ENCODE results near the gene PSME4. TPM values are rescaled to one million over a fixed set of nuclear protein-coding genes. Genes with fewer than 3 reads are reported as not detected.

PSME4 gene
- total RNA-seq, 1 donor from 2014 or later, result 42.2 TPM

DNA sequence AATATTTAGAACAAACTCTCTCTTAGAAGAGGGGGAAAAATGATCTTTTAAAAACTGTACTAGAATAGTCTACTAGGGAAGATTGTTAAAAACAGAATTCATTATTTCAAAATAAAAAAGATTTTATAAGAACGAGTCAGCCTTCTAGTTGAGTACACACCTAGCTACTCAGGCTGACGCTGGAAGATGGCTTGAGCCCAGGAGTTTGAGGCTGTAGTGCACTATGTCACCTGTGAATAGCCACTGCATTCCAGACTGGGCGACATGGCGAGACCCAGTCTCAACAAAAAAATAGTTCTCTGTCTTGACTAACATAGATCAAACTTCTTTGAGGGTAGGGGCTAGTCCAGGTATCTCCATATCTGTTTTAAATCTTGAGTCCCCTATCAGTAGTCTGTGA is 150.1 kb downstream of the PSME4 start:
- no peak for ATAC-seq
- intact Hi-C loops (cut with DNase I), result no loop called here

DNA sequence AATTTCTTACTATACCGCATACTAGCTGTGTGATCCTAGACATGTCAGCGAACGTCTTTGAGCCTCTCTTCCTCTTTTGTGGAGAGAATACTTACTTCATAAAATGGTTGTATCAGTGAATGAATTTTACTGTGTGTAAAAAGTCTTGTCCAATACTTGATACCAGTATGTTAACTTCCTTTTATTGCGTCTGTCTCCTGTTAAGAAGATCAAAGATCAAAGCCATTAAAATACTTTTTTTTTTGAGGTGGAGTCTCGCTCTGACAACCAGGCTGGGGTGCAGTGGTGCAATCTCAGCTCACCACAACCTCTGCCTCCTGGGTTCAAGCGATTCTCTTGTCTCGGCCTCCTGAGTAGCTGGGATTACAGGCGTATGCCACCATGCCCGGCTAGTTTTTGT is 150.7 kb downstream of the PSME4 start:
- intact Hi-C loops (cut with DNase I), result no loop called here
- DNase-seq (ENCODE audit: low spot score) (no peak), ATAC-seq (no peak)

More for the DNA sequence above, 150.1 kb downstream of the PSME4 start:
- DNase-seq (ENCODE audit: low spot score), result no peak

DNA sequence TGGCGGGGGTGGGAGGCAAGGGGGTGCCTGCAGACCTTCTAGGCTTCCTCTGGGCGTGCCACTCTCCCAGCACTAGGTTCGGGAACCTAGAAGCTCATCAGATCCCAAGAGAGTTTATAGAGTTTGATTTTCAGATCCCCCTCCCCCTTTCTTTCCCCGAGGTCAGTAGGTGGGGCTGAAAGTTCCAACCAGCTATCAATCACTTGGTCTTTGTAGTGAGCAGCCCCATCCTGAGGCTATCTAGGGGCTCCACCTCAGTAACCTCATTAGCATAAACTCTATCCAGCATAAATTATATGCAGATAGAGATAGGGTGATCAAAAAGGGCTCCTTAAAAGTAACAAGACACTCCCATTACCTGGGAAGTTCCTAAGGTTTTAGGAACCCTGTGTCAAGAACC is 151.2 kb downstream of the PSME4 start:
- intact Hi-C loops (cut with DNase I), result no loop called here
- no peak for ATAC-seq
- DNase-seq (ENCODE audit: low spot score), result no peak

DNA sequence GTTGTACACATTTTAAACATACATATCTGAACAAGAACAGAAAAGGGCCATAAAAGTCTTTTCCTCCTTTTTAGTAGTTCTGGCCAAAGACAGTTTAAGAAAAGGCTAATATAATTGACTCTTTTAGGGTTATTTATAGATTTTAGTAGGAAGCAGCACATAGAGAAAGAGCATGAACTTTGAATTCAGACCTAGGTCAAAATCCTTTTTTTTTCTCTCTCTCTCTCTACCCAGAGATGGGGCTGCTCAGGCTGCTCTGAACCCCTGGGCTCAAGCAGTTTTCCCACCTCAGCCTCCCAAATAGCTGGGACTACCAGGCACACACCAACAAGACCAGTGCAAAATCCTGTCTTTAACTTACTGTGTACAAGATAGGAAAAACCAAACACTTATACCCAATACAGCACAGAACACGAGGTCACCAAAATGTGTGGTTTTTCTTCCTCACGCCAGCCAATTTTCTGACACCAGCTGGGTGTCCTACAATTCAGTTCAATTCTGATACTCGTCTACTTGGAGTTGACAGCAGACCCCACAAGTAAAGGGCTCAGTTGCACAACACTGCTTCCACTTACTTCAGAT is 151.8 kb downstream of the PSME4 start:
- ATAC-seq (no peak), DNase-seq (ENCODE audit: low spot score) (no peak)
- intact Hi-C loops (cut with DNase I), result no loop called here

Small RNAs within 50 kb of the gene (microRNA-seq; reads per million reads assigned to microRNA genes)
- not detected for gene MIR3682

Other genes with a start within 250 kb of the PSME4 start
- 0.80 TPM for gene CHAC2, start 203.2 kb downstream of the PSME4 start, total RNA-seq
- gene ASB3, start 184.0 kb downstream of the PSME4 start, total RNA-seq, result 30.0 TPM
- gene ERLEC1, start 183.9 kb downstream of the PSME4 start, total RNA-seq, result 39.6 TPM
- gene GPR75, start 111.0 kb downstream of the PSME4 start, total RNA-seq, result 2.5 TPM
- 19.7 TPM for gene ACYP2, start 144.6 kb upstream of the PSME4 start, total RNA-seq